PC-9 (cell line): ENCODE results near the gene CEP135. TPM values are rescaled to one million over a fixed set of nuclear protein-coding genes. Genes with fewer than 3 reads are reported as not detected.
"Not testable (repeated sequence)": the region's sequence is repeated elsewhere in the genome, so short reads cannot be mapped to it uniquely, and the experiment has no call there.

ENCODE experiments used
- BruUV-seq: library from RNA; stranded (reverse); fragments of 400-500 nt; replicated peaks from 2 replicates; lab custom pipeline; 2021; lab: Mats Ljungman, UMichigan
- CTCF ChIA-PET: fragments of 300-600 bp; sonication (Branson Sonifier 250); formaldehyde crosslinking; loops from one replicate; lab custom pipeline; 2022; ENCODE audit warnings: antibody characterized with exemption; lab: Charles Lee
- POLR2A ChIA-PET: fragments of 300-600 bp; sonication (Branson Sonifier 250); formaldehyde crosslinking; loops from one replicate; lab custom pipeline; 2022; ENCODE audit warnings: antibody characterized with exemption; ENCODE audit not compliant: unreplicated experiment; lab: Charles Lee
- DNase-seq, 2 experiments: peaks; one replicate each; pipeline versions ENCODE4 v3.0.0 to v3.0.0-alpha.2; 2015 to 2022; ENCODE audit warnings: mixed read lengths in 1 of 2
- H2AFZ ChIP-seq: fragments of 200-600 bp; sonication (generic); 2 replicates; pipeline ENCODE4 v1.8.1; 2017; ENCODE audit warnings: antibody characterized with exemption
- H3F3A ChIP-seq: fragments of 200-600 bp; sonication (generic); 2 replicates; pipeline ENCODE4 v1.8.1; 2017; ENCODE audit warnings: antibody characterized with exemption, mild to moderate bottlenecking, low read depth; ENCODE audit not compliant: insufficient read depth
- H3K27ac ChIP-seq: fragments of 200-600 bp; sonication (generic); 2 replicates; pipeline ENCODE4 v1.6.1; 2016; ENCODE audit warnings: mixed run types
- H3K27me3 ChIP-seq: fragments of 200-600 bp; sonication (generic); 2 replicates; pipeline ENCODE4 v1.6.1; 2016; ENCODE audit warnings: low read depth, mixed run types; ENCODE audit not compliant: insufficient read depth
- H3K36me3 ChIP-seq: fragments of 200-600 bp; sonication (generic); 2 replicates; pipeline ENCODE4 v1.6.1; 2016; ENCODE audit warnings: low read depth, mixed run types
- H3K4me1 ChIP-seq: fragments of 200-600 bp; sonication (generic); replicated peaks from 2 replicates; pipeline ENCODE4 v1.6.1; 2016; ENCODE audit warnings: mixed run types; ENCODE audit not compliant: insufficient read depth
- H3K4me2 ChIP-seq: fragments of 200-600 bp; sonication (generic); 2 replicates; pipeline ENCODE4 v1.6.1; 2017; ENCODE audit warnings: mixed run types
- H3K4me3 ChIP-seq: fragments of 200-600 bp; sonication (generic); 2 replicates; pipeline ENCODE4 v1.6.1; 2016; ENCODE audit warnings: mixed run types
- H3K79me2 ChIP-seq: fragments of 200-600 bp; sonication (generic); 2 replicates; pipeline ENCODE4 v1.6.1; 2017; ENCODE audit warnings: low read depth, mixed run types
- H3K9me2 ChIP-seq: fragments of 200-600 bp; sonication (generic); 2 replicates; pipeline ENCODE4 v1.8.1; 2017; ENCODE audit warnings: mild to moderate bottlenecking; ENCODE audit not compliant: insufficient read depth
- H3K9me3 ChIP-seq: fragments of 200-600 bp; sonication (generic); 2 replicates; pipeline ENCODE4 v1.8.1; 2016; ENCODE audit warnings: low read depth; ENCODE audit not compliant: insufficient read depth
- H4K20me1 ChIP-seq: fragments of 200-600 bp; sonication (generic); 2 replicates; pipeline ENCODE4 v1.8.1; 2017; ENCODE audit not compliant: insufficient read depth
- CTCF ChIP-seq: fragments of 200-600 bp; sonication (generic); conservative IDR thresholded peaks from 2 replicates; pipeline ENCODE4 v1.6.1; 2017; ENCODE audit warnings: mixed run types, antibody characterized with exemption, mild to moderate bottlenecking, moderate library complexity
- EZH2 ChIP-seq: fragments of 200-600 bp; sonication (generic); IDR thresholded peaks from 2 replicates; pipeline ENCODE4 v1.8.0; 2017; ENCODE audit warnings: antibody characterized with exemption, low read depth
- intact Hi-C: fragments of 100-400 bp; cut with micrococcal nuclease; formaldehyde crosslinking; loops from one replicate; pipeline ENCODE4 v1.10.0; 2022; ENCODE audit not compliant: unreplicated experiment
- total RNA-seq: library from RNA; stranded (reverse); gene quantifications from 2 replicates; pipeline ENCODE4 v1.2.3, GENCODE V29; 2021

CEP135 gene
- total RNA-seq, 1 experiment from 2014 or later, result 8.8 TPM

GRCh38 chr4:55931833-55932232, 16.9 kb upstream of the CEP135 start:
- Histone ChIP-seq H3K9me2 (no peaks in the 10 kb centered on the region), H2AFZ (no peak overlapping the region), H3K4me2 (no peak overlapping the region), H3K4me1 (no peaks in the 10 kb centered on the region), H3K27ac (no peak overlapping the region), H3K79me2 (no peaks in the 10 kb centered on the region), H3K9me3 (no peaks in the 10 kb centered on the region), H3K4me3 (no peak overlapping the region), H3K36me3 (no peaks in the 10 kb centered on the region), H3K27me3 (no peaks in the 10 kb centered on the region), H4K20me1 (no peaks in the 10 kb centered on the region), H3F3A (no peaks in the 10 kb centered on the region)
- intact Hi-C loops, result no loop called here
- POLR2A ChIA-PET, result no interaction called here
- no TSS peak for BruUV-seq
- DNase-seq, result no peak
- TF ChIP-seq EZH2, result no peak
- no peak for TF ChIP-seq CTCF
- CTCF ChIA-PET, result no interaction called here

GRCh38 chr4:55932511-55932910, 16.2 kb upstream of the CEP135 start:
- DNase-seq, result no peak
- H3F3A ChIP-seq, result no peaks in the 10 kb centered on the region
- H3K27ac ChIP-seq, result no peak overlapping the region
- ChIA-PET POLR2A (no interaction called here), CTCF (no interaction called here)
- no peaks in the 10 kb centered on the region for H3K27me3 ChIP-seq
- TF ChIP-seq EZH2 (no peak), CTCF (no peak)
- H3K4me2 ChIP-seq, result no peak overlapping the region
- no TSS peak for BruUV-seq
- no peaks in the 10 kb centered on the region for H3K79me2 ChIP-seq
- H3K9me3 ChIP-seq, result no peaks in the 10 kb centered on the region
- H3K4me3 ChIP-seq, result no peak overlapping the region
- H3K36me3 ChIP-seq, result no peaks in the 10 kb centered on the region
- no peaks in the 10 kb centered on the region for H3K9me2 ChIP-seq
- H4K20me1 ChIP-seq, result no peaks in the 10 kb centered on the region
- intact Hi-C loops, result no loop called here
- H3K4me1 ChIP-seq, result no peaks in the 10 kb centered on the region
- H2AFZ ChIP-seq, result no peak overlapping the region

GRCh38 chr4:55933611-55934010, 15.1 kb upstream of the CEP135 start:
- no peaks in the 10 kb centered on the region for H3K9me2 ChIP-seq
- no peak for TF ChIP-seq EZH2
- TF ChIP-seq CTCF, result no peak
- BruUV-seq, result no TSS peak
- no peaks in the 10 kb centered on the region for H3K79me2 ChIP-seq
- no peaks in the 10 kb centered on the region for H3F3A ChIP-seq
- no peaks in the 10 kb centered on the region for H3K36me3 ChIP-seq
- ChIA-PET CTCF (interaction anchor here (0.6 kb wide), 1 partner anchor 497 kb away, joined by 10 read pairs; no protein-coding TSS in a partner anchor), POLR2A (no interaction called here)
- no peaks in the 10 kb centered on the region for H3K9me3 ChIP-seq
- H2AFZ ChIP-seq, result no peak overlapping the region
- DNase-seq, result no peak
- H4K20me1 ChIP-seq, result no peaks in the 10 kb centered on the region
- no peaks in the 10 kb centered on the region for H3K27me3 ChIP-seq
- H3K4me1 ChIP-seq, result no peaks in the 10 kb centered on the region
- H3K27ac ChIP-seq, result no peak overlapping the region
- no peak overlapping the region for H3K4me3 ChIP-seq
- no peak overlapping the region for H3K4me2 ChIP-seq
- intact Hi-C loops, result no loop called here

- H3F3A ChIP-seq, H3K27me3 ChIP-seq, H3K36me3 ChIP-seq, H3K27ac ChIP-seq, intact Hi-C loops, H3K4me2 ChIP-seq, DNase-seq, H2AFZ ChIP-seq, BruUV-seq, POLR2A ChIA-PET, H4K20me1 ChIP-seq, H3K4me1 ChIP-seq, H3K4me3 ChIP-seq, H3K9me2 ChIP-seq, H3K9me3 ChIP-seq, CTCF ChIA-PET, H3K79me2 ChIP-seq: not testable (repeated sequence)
These were observed 12.8 kb upstream of the CEP135 start for GRCh38 chr4:55935907-55936306.
